Activated CD4-positive, CD25-positive, alpha-beta regulatory T cell treated with anti-CD3 and anti-CD28 coated beads, Interleukin-2, amount 50 U/mL, for 24 hours (primary cell): Measurements from ENCODE around the gene KPTN.

Source experiments
- ATAC-seq, 2 donors: fragments of 150-1000 bp; cut with Tn5 transposase; one replicate each; pipeline ENCODE4 v1.10.0; 2021; ENCODE audit warnings: mild to moderate bottlenecking in 1 of 2, moderate library complexity in 1 of 2

The KPTN gene

GRCh38 chr19:47432091-47432490 is 51.9 kb downstream of the KPTN start:
- ATAC-seq = no peak

- ATAC-seq = peak; percentile 15 to 22
These were observed 53.8 kb downstream of the KPTN start for GRCh38 chr19:47430041-47430802.

GRCh38 chr19:47429140-47429793 is 54.8 kb downstream of the KPTN start:
- ATAC-seq = no peak

- peak; percentile 85 to 88 for ATAC-seq
These were observed 55.7 kb downstream of the KPTN start for GRCh38 chr19:47428177-47428894.

- ATAC-seq = peak; percentile 45 to 58
These were observed 56.5 kb downstream of the KPTN start for GRCh38 chr19:47427241-47428176.
